T-cell (primary cell): ENCODE results near the gene FHOD3. TPM values are rescaled to one million over a fixed set of nuclear protein-coding genes. Genes with fewer than 3 reads are reported as not detected.
A peak's percentile ranks its signal among the peaks of the same experiment; 100 is the strongest.

Experiments used
- ATAC-seq, 4 experiments: fragments of 200-7000 bp in 3 of 4; fragments of 150-1000 bp in 1 of 4; cut with Tn5 transposase; replicated peaks in 1 of 4; 1 replicate in 3 of 4; 2 replicates in 1 of 4; pipeline ENCODE4 v1.10.0; 2021; ENCODE audit warnings: moderate library complexity in 3 of 4, mild to moderate bottlenecking in 2 of 4, moderate number of reproducible peaks in 1 of 4
- CTCF ChIA-PET, 2 donors: fragments of 300-600 bp; sonication (Branson Sonifier 250); formaldehyde crosslinking; loops; one replicate each; lab custom pipeline; 2022; ENCODE audit warnings: antibody characterized with exemption in 2 of 2; lab: Charles Lee
- POLR2A ChIA-PET, 2 donors: fragments of 300-600 bp; sonication (Branson Sonifier 250); formaldehyde crosslinking; loops; one replicate each; lab custom pipeline; 2022; ENCODE audit warnings: antibody characterized with exemption in 2 of 2; lab: Charles Lee
- DNase-seq, 35 experiments: peaks; one replicate each; pipeline versions ENCODE4 v3.0.0 to v3.0.0-alpha.2; 2013 to 2023
- H3K27ac ChIP-seq: one replicate; pipeline ENCODE4 v1.5.1; 2013; ENCODE audit warnings: low read length
- H3K27me3 ChIP-seq, 2 experiments: replicated peaks in 1 of 2; 1 replicate in 1 of 2; 2 replicates in 1 of 2; pipeline versions ENCODE4 v1.6.1 to v1.7.0; 2013; ENCODE audit warnings: low read length in 1 of 2, mixed read lengths in 1 of 2; ENCODE audit not compliant: control insufficient read depth in 2 of 2, insufficient read depth in 2 of 2; ENCODE audit errors: extremely low read depth in 1 of 2
- H3K36me3 ChIP-seq, 2 donors: 1 replicate in 1 of 2; 2 replicates in 1 of 2; pipeline versions ENCODE4 v1.6.1 to v1.7.0; 2013; ENCODE audit warnings: low read length in 1 of 2; ENCODE audit not compliant: control insufficient read depth in 2 of 2, insufficient read depth in 1 of 2; ENCODE audit errors: extremely low read depth in 1 of 2
- H3K4me1 ChIP-seq, 2 experiments: 1 replicate in 1 of 2; 2 replicates in 1 of 2; pipeline versions ENCODE4 v1.6.1 to v1.7.0; 2013; ENCODE audit warnings: low read length in 2 of 2, mixed read lengths in 1 of 2; ENCODE audit not compliant: insufficient read depth in 2 of 2, control insufficient read depth in 1 of 2; ENCODE audit errors: extremely low read depth in 1 of 2
- H3K4me3 ChIP-seq, 2 donors: 1 replicate in 1 of 2; 2 replicates in 1 of 2; pipeline versions ENCODE4 v1.5.1 to v1.7.0; 2013; ENCODE audit warnings: mild to moderate bottlenecking in 2 of 2, low read length in 1 of 2, moderate library complexity in 1 of 2; ENCODE audit not compliant: control insufficient read depth in 1 of 2; ENCODE audit errors: extremely low read depth in 1 of 2
- H3K9me3 ChIP-seq: 2 replicates; pipeline ENCODE4 v1.7.0; 2013
- H3K27ac Mint-ChIP-seq, 2 donors: one replicate each; pipeline ENCODE4 v1.8.0; 2020 to 2021; ENCODE audit warnings: mild to moderate bottlenecking in 2 of 2, mixed read lengths in 2 of 2
- H3K27me3 Mint-ChIP-seq, 2 donors: one replicate each; pipeline ENCODE4 v1.8.0; 2021 to 2022; ENCODE audit warnings: mixed read lengths in 2 of 2
- H3K36me3 Mint-ChIP-seq: one replicate; pipeline ENCODE4 v1.8.0; 2021; ENCODE audit warnings: mixed read lengths
- H3K4me1 Mint-ChIP-seq, 3 donors: one replicate each; pipeline ENCODE4 v1.8.0; 2020 to 2022; ENCODE audit warnings: mixed read lengths in 3 of 3, mild to moderate bottlenecking in 1 of 3
- H3K4me3 Mint-ChIP-seq, 3 donors: one replicate each; pipeline ENCODE4 v1.8.0; 2020 to 2022; ENCODE audit warnings: mild to moderate bottlenecking in 3 of 3, mixed read lengths in 3 of 3, moderate library complexity in 3 of 3
- H3K9me3 Mint-ChIP-seq, 3 donors: one replicate each; pipeline ENCODE4 v1.8.0; 2020 to 2022; ENCODE audit warnings: mixed read lengths in 3 of 3
- WGBS: methylation state at CpG from one replicate; pipeline ENCODE4 v1.1.5; 2013; ENCODE audit warnings: missing lambda C conversion rate; ENCODE audit not compliant: insufficient coverage; 5-methylcytosine and 5-hydroxymethylcytosine counted together
- total RNA-seq, 35 experiments: library from RNA in 6 of 35; stranded (reverse) in 6 of 35; fragments of 120-200 nt in 1 of 35; gene quantifications; one replicate each; pipeline versions ENCODE4 v1.2.1 to v1.2.4 and lab custom pipeline; 2013 to 2026

FHOD3 gene
- total RNA-seq, 5 donors from 2014 or later (not counting 1 experiment from before 2014, with no cell fraction given), result 0.06 TPM; not detected in 4

- no peak overlapping the region for H3K4me3 Mint-ChIP-seq
- H3K36me3 Mint-ChIP-seq, result peaks cover 87% of the 10 kb centered on the region
- DNase-seq (no peak), ATAC-seq (no peak)
- H3K4me1 Mint-ChIP-seq, result no peaks in the 10 kb centered on the region
- ChIA-PET CTCF (no interaction called here), POLR2A (no interaction called here)
- no peaks in the 10 kb centered on the region for H3K4me1 ChIP-seq
- H3K9me3 Mint-ChIP-seq, result peaks cover 0 to 7% (median 4%) of the 10 kb centered on the region in 3 donors
- no peaks in the 10 kb centered on the region for H3K27me3 ChIP-seq
- no peak overlapping the region for H3K27ac ChIP-seq
- peaks cover 4 to 57% of the 10 kb centered on the region in 2 donors for H3K36me3 ChIP-seq
- no peak overlapping the region for H3K27ac Mint-ChIP-seq
- H3K4me3 ChIP-seq, result no peak overlapping the region
- H3K27me3 Mint-ChIP-seq, result no peaks in the 10 kb centered on the region
- H3K9me3 ChIP-seq, result no peaks in the 10 kb centered on the region
- WGBS, result 93% methylated on average over 3 of the region's 4 CpGs
Observed at GRCh38 chr18:36792634-36793283, 495.2 kb downstream of the FHOD3 start.

GRCh38 chr18:36798738-36799473 lies 501.4 kb downstream of the FHOD3 start:
- no peak for ATAC-seq
- H3K9me3 ChIP-seq, result no peaks in the 10 kb centered on the region
- no peak overlapping the region for H3K27ac Mint-ChIP-seq
- H3K27me3 Mint-ChIP-seq, result no peaks in the 10 kb centered on the region
- no peaks in the 10 kb centered on the region for H3K9me3 Mint-ChIP-seq
- H3K27ac ChIP-seq, result no peak overlapping the region
- DNase-seq, result no peak
- H3K36me3 Mint-ChIP-seq, result peaks cover 80% of the 10 kb centered on the region
- no peak overlapping the region for H3K4me3 ChIP-seq
- POLR2A ChIA-PET, result interaction anchor here in 1 of 2 donors (0.6 kb wide), 1 partner anchor 104 kb away, joined by 3 read pairs; no protein-coding TSS in a partner anchor
- H3K36me3 ChIP-seq, result peaks cover 5 to 74% of the 10 kb centered on the region in 2 donors
- no CpG with 5 or more reads among the region's 3 CpGs for WGBS
- no peaks in the 10 kb centered on the region for H3K27me3 ChIP-seq
- CTCF ChIA-PET, result interaction anchor here in 1 of 2 donors (1.7 kb wide), 1 partner anchor 11 kb away, joined by 6 read pairs; no protein-coding TSS in a partner anchor
- H3K4me3 Mint-ChIP-seq, result no peak overlapping the region
- no peaks in the 10 kb centered on the region for H3K4me1 ChIP-seq
- H3K4me1 Mint-ChIP-seq, result no peaks in the 10 kb centered on the region

GRCh38 chr18:36805105-36805504 lies 507.6 kb downstream of the FHOD3 start:
- DNase-seq (no peak), ATAC-seq (no peak)
- Histone ChIP-seq H3K4me1 (peaks cover 0 to 2% of the 10 kb centered on the region in 2 experiments), H3K4me3 (no peak overlapping the region), H3K9me3 (no peaks in the 10 kb centered on the region), H3K27me3 (no peaks in the 10 kb centered on the region), H3K36me3 (peaks cover 10 to 62% of the 10 kb centered on the region in 2 donors), H3K27ac (no peak overlapping the region)
- no peak overlapping the region for H3K27ac Mint-ChIP-seq
- peaks cover 0 to 6% (median 6%) of the 10 kb centered on the region in 3 donors for H3K4me1 Mint-ChIP-seq
- CTCF ChIA-PET, result interaction anchor here in 1 of 2 donors (1.6 kb wide), 1 partner anchor 24 kb away, joined by 4 read pairs; the partner anchor contains the start of genes KIAA1328 and TPGS2
- peaks cover 60% of the 10 kb centered on the region for H3K36me3 Mint-ChIP-seq
- WGBS, result no CpG with 5 or more reads among the region's 2 CpGs
- POLR2A ChIA-PET, result no interaction called here
- no peaks in the 10 kb centered on the region for H3K9me3 Mint-ChIP-seq
- H3K4me3 Mint-ChIP-seq, result no peak overlapping the region
- no peaks in the 10 kb centered on the region for H3K27me3 Mint-ChIP-seq

- no peak overlapping the region for H3K27ac Mint-ChIP-seq
- H3K36me3 Mint-ChIP-seq, result peaks cover 42% of the 10 kb centered on the region
- no peak for ATAC-seq
- POLR2A ChIA-PET, result no interaction called here
- H3K9me3 ChIP-seq, result no peaks in the 10 kb centered on the region
- no peaks in the 10 kb centered on the region for H3K27me3 Mint-ChIP-seq
- WGBS, result 100% methylated on average over 1 of the region's 2 CpGs
- DNase-seq, result no peak
- CTCF ChIA-PET, result interaction anchor here (0.6 to 2.4 kb wide), 7 partner anchors 9 to 1396 kb away, joined by 3 to 14 read pairs (median 5); partner anchors contain the start of genes KIAA1328 (in 1 of the 2) and TPGS2 (in 1 of the 2)
- H3K36me3 ChIP-seq, result peaks cover 10 to 51% of the 10 kb centered on the region in 2 donors
- H3K4me1 Mint-ChIP-seq, result peaks cover 0 to 6% (median 6%) of the 10 kb centered on the region in 3 donors
- no peaks in the 10 kb centered on the region for H3K9me3 Mint-ChIP-seq
- no peak overlapping the region for H3K27ac ChIP-seq
- H3K27me3 ChIP-seq, result no peaks in the 10 kb centered on the region
- no peak overlapping the region for H3K4me3 Mint-ChIP-seq
- no peak overlapping the region for H3K4me3 ChIP-seq
- H3K4me1 ChIP-seq, result peaks cover 0 to 2% of the 10 kb centered on the region in 2 experiments
Observed at GRCh38 chr18:36808681-36809080, 511.2 kb downstream of the FHOD3 start.

GRCh38 chr18:36809590-36810381 lies 512.3 kb downstream of the FHOD3 start:
- DNase-seq (peak in 27 of 35 experiments; percentile 1 to 76 (median 14)), ATAC-seq (peak; percentile 81 to 87 (median 84))
- Histone ChIP-seq H3K27ac (no peak overlapping the region), H3K9me3 (no peaks in the 10 kb centered on the region), H3K27me3 (no peaks in the 10 kb centered on the region), H3K4me1 (peaks cover 0 to 2% of the 10 kb centered on the region in 2 experiments), H3K4me3 (no peak overlapping the region), H3K36me3 (peaks cover under 1 to 50% of the 10 kb centered on the region in 2 donors)
- H3K4me1 Mint-ChIP-seq, result peaks cover 0 to 9% (median 6%) of the 10 kb centered on the region in 3 donors
- 100% methylated on average over 2 of the region's 6 CpGs for WGBS
- no peak overlapping the region for H3K27ac Mint-ChIP-seq
- CTCF ChIA-PET, result interaction anchor here (0.7 to 2.4 kb wide), 13 partner anchors 9 to 807 kb away, joined by 3 to 14 read pairs (median 5); partner anchors contain the start of genes KIAA1328 (in 2 of the 2) and TPGS2 (in 2 of the 2)
- H3K27me3 Mint-ChIP-seq, result no peaks in the 10 kb centered on the region
- H3K9me3 Mint-ChIP-seq, result no peaks in the 10 kb centered on the region
- peaks cover 40% of the 10 kb centered on the region for H3K36me3 Mint-ChIP-seq
- POLR2A ChIA-PET, result no interaction called here
- H3K4me3 Mint-ChIP-seq, result no peak overlapping the region
